ENCODE measurements around the gene XK. TPM values are rescaled to one million over a fixed set of nuclear protein-coding genes. Genes with fewer than 3 reads are reported as not detected.

XK gene
- total RNA-seq, 1 experiment from 2014 or later: 2.6 TPM

- POLR2A ChIA-PET: no interaction called here
- Mint-ChIP-seq H3K27me3 (ENCODE audit: insufficient read depth, unreplicated experiment) (no peaks in the 10 kb centered on the region), H3K4me1 (ENCODE audit: low read depth, unreplicated experiment) (no peaks in the 10 kb centered on the region), H3K4me3 (ENCODE audit: unreplicated experiment) (no peak overlapping the region), H3K27ac (ENCODE audit: unreplicated experiment) (no peak overlapping the region), H3K9me3 (ENCODE audit: unreplicated experiment) (no peaks in the 10 kb centered on the region), H3K36me3 (ENCODE audit: insufficient read depth, unreplicated experiment) (no peaks in the 10 kb centered on the region)
- no peaks in the 10 kb centered on the region for H3K4me1 ChIP-seq
- H3K9me3 ChIP-seq: no peaks in the 10 kb centered on the region
- no peak overlapping the region for H3K4me3 ChIP-seq (ENCODE audit: low read depth, low read length)
- no peak for DNase-seq
- H3K36me3 ChIP-seq (ENCODE audit: control insufficient read depth, insufficient read depth, low read length): no peaks in the 10 kb centered on the region
- no peak for TF ChIP-seq CTCF (IDR thresholded peaks at IDR 0.05; ENCODE audit: insufficient read depth in 1 of 2, low read depth in 1 of 2, low read length in 1 of 2, severe bottlenecking in 1 of 2, unreplicated experiment in 1 of 2)
- CTCF ChIA-PET: no interaction called here
- BruUV-seq (replicated peaks): no TSS peak
- no peaks in the 10 kb centered on the region for H3K27me3 ChIP-seq (replicated peaks; ENCODE audit: control insufficient read depth, insufficient read depth, low read length)
- intact Hi-C loops (cut with micrococcal nuclease; ENCODE audit: unreplicated experiment): no loop called here
Observed at GRCh38 chrX:37686996-37687395, 1.4 kb downstream of the XK start.

GRCh38 chrX:37690119-37690518, 4.5 kb downstream of the XK start:
- no peaks in the 10 kb centered on the region for H3K27me3 Mint-ChIP-seq (ENCODE audit: insufficient read depth, unreplicated experiment)
- intact Hi-C loops (cut with micrococcal nuclease; ENCODE audit: unreplicated experiment): no loop called here
- Histone ChIP-seq H3K9me3 (no peaks in the 10 kb centered on the region), H3K27me3 (replicated peaks; ENCODE audit: control insufficient read depth, insufficient read depth, low read length) (no peaks in the 10 kb centered on the region), H3K36me3 (ENCODE audit: control insufficient read depth, insufficient read depth, low read length) (no peaks in the 10 kb centered on the region), H3K4me3 (ENCODE audit: low read depth, low read length) (no peak overlapping the region), H3K4me1 (no peaks in the 10 kb centered on the region)
- no peaks in the 10 kb centered on the region for H3K4me1 Mint-ChIP-seq (ENCODE audit: low read depth, unreplicated experiment)
- BruUV-seq (replicated peaks): no TSS peak
- H3K36me3 Mint-ChIP-seq (ENCODE audit: insufficient read depth, unreplicated experiment): no peaks in the 10 kb centered on the region
- POLR2A ChIA-PET: no interaction called here
- H3K9me3 Mint-ChIP-seq (ENCODE audit: unreplicated experiment): no peaks in the 10 kb centered on the region
- no peak for DNase-seq
- CTCF ChIA-PET: no interaction called here
- no peak for TF ChIP-seq CTCF (IDR thresholded peaks at IDR 0.05; ENCODE audit: insufficient read depth in 1 of 2, low read depth in 1 of 2, low read length in 1 of 2, severe bottlenecking in 1 of 2, unreplicated experiment in 1 of 2)
- H3K4me3 Mint-ChIP-seq (ENCODE audit: unreplicated experiment): no peak overlapping the region
- no peak overlapping the region for H3K27ac Mint-ChIP-seq (ENCODE audit: unreplicated experiment)

GRCh38 chrX:37692918-37693317, 7.3 kb downstream of the XK start:
- ChIA-PET POLR2A (no interaction called here), CTCF (no interaction called here)
- no TSS peak for BruUV-seq (replicated peaks)

More at GRCh38 chrX:37692918-37693317, 7.3 kb downstream of the XK start:
- no peaks in the 10 kb centered on the region for H3K4me1 ChIP-seq
- TF ChIP-seq CTCF (IDR thresholded peaks at IDR 0.05; ENCODE audit: insufficient read depth in 1 of 2, low read depth in 1 of 2, low read length in 1 of 2, severe bottlenecking in 1 of 2, unreplicated experiment in 1 of 2): no peak
- H3K27ac Mint-ChIP-seq (ENCODE audit: unreplicated experiment): no peak overlapping the region
- H3K36me3 ChIP-seq (ENCODE audit: control insufficient read depth, insufficient read depth, low read length): no peaks in the 10 kb centered on the region
- no peak overlapping the region for H3K4me3 Mint-ChIP-seq (ENCODE audit: unreplicated experiment)
- intact Hi-C loops (cut with micrococcal nuclease; ENCODE audit: unreplicated experiment): no loop called here
- H3K9me3 ChIP-seq: no peaks in the 10 kb centered on the region
- no peaks in the 10 kb centered on the region for H3K27me3 Mint-ChIP-seq (ENCODE audit: insufficient read depth, unreplicated experiment)
- H3K9me3 Mint-ChIP-seq (ENCODE audit: unreplicated experiment): no peaks in the 10 kb centered on the region
- no peaks in the 10 kb centered on the region for H3K36me3 Mint-ChIP-seq (ENCODE audit: insufficient read depth, unreplicated experiment)
- H3K4me3 ChIP-seq (ENCODE audit: low read depth, low read length): no peak overlapping the region
- no peaks in the 10 kb centered on the region for H3K4me1 Mint-ChIP-seq (ENCODE audit: low read depth, unreplicated experiment)
- DNase-seq: no peak
- H3K27me3 ChIP-seq (replicated peaks; ENCODE audit: control insufficient read depth, insufficient read depth, low read length): no peaks in the 10 kb centered on the region

All from Caco-2 (cell line).